Subcutaneous adipose tissue (tissue), 4 donors: ENCODE results near the gene RBM19. TPM values are rescaled to one million over a fixed set of nuclear protein-coding genes. Genes with fewer than 3 reads are reported as not detected.

Experiments used
- total RNA-seq, 4 donors: library from RNA; depleted of rRNA; stranded (reverse); fragments of >200 nt; gene quantifications; one replicate each; pipeline ENCODE4 v1.1.0, GENCODE V29; 2016
- TF ChIP-seq, protein P1 (sequence below): fragments of 450-650 bp; IDR thresholded peaks from one replicate; pipeline ENCODE4 v1.5.1; 2016; ENCODE audit warnings: low read depth, mild to moderate bottlenecking, control low read depth, antibody characterized with exemption, moderate library complexity

Gene RBM19
- total RNA-seq, 4 donors from 2014 or later = 19.2 to 54.4 (median 32.1) TPM

DNA sequence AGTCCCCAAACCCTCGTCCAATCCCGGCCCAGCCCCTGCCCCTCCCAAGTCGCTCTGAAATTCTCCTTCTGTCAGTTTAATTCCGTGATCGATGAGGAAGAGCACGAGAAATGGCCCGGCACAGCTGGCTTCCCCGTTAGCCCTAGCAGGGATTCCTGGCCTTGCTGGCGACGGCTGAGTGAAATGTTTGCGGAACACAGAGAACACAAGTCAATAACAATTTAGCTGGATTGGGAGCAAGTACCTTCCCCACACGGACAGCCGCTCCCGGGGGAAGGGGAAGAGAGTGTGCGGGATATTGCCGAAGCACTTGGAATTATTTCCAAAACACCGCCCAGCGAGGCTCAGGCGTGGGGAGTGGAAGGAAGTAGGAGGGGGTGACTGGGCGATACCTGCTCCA lies 134.6 kb downstream of the RBM19 start:
- TF ChIP-seq, protein P1, sequence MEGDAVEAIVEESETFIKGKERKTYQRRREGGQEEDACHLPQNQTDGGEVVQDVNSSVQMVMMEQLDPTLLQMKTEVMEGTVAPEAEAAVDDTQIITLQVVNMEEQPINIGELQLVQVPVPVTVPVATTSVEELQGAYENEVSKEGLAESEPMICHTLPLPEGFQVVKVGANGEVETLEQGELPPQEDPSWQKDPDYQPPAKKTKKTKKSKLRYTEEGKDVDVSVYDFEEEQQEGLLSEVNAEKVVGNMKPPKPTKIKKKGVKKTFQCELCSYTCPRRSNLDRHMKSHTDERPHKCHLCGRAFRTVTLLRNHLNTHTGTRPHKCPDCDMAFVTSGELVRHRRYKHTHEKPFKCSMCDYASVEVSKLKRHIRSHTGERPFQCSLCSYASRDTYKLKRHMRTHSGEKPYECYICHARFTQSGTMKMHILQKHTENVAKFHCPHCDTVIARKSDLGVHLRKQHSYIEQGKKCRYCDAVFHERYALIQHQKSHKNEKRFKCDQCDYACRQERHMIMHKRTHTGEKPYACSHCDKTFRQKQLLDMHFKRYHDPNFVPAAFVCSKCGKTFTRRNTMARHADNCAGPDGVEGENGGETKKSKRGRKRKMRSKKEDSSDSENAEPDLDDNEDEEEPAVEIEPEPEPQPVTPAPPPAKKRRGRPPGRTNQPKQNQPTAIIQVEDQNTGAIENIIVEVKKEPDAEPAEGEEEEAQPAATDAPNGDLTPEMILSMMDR = no peak

DNA sequence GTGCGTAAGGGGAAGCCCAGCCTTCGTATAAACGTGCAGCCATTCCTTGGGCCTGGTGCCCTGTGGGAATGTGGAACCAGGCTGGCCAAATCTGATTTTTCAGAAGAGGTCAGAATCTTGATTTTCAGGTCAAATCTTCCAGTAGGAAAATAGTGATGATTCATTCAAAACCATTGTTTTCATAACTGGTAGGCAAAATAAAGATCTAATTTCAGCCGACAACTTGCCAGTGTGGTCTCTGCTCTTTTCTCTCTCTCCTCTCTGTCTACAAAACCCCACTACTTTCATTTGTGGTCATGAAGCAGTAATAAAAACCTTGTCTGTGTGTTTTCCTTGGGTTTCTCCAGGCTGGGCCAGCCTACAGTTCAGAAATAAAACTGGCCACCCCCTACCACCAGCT lies 135.1 kb downstream of the RBM19 start:
- TF ChIP-seq, protein P1 = no peak

DNA sequence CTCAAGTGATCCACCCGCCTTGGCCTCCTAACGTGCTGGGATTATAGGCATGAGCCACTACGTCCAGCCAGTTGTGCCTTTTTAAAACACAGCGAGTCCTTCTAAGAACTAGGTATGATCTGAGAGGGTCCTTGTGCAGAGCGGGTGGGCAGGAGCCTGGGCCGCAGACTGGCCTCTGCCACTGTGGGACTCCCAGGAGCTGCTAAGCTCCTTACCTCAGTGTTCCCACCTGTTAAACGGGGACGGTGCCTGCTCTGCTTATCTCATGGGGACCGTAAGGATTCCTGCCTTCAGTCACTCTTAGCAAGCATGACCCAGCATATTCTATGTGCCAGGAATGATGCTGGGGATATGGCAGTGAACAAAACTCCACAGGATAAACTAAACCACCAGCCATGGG lies 136.9 kb downstream of the RBM19 start:
- TF ChIP-seq, protein P1 = no peak

DNA sequence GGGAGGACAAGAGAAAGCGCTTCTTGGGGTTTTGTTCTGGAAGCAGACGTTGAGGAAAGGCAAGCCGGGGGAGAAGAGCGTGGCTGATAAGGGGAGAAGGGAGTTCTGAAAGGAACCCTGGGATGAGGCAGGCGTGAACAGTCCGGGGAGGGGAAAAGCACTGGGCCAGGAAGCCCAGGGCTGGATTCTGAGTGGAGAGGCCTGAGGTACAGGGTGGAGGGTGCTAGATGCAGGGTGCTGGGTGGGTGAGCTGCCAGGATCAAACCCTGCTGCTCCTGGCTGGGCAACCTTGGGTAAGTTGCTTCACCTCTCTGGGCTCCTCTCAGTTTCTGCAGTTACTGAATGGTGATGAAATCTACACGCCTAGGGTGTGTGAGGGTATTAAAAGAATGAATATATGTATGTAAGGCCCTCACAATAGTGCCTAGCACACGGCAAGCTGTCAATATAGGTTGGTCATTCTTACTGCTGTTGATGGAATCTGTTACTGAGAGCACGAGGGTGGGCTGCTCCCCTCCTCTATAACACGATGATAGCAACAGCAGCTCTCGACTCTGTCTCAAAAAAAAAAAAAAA lies 138.5 kb downstream of the RBM19 start:
- TF ChIP-seq, protein P1 = no peak

DNA sequence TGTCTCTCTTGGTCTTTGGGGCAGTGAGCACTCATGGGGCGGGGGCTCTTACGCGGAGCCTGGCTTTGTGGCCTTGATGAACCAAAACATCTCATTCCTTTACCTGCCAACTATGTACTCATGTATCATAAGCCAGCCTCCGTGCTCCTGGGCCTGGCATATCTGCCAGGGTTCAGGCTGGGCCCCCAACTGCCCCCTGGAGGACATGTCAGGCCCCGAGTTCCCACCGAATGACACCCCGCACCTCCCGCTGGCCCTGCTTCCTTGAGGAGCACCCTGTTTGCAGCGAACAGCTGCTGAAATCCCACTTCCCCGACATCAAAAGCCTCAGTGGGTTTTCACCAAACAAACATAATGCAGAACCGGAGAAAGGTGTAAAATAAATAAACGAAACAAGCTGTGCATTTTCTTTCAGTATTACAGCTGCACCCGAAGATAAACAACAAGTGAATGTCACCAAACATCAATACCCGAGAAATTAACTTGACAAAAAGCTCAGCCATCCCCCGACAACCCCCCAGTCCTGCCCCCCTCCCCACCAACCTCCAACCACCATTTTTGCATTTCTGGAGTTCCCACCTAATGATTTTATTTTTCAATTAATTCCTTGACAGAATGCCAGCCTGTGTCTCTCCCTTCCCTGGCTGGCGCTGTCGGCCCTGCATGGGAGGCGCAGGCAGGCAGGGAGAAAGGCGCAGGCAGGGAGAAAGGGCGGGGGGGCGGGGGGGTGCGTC lies 139.2 kb downstream of the RBM19 start:
- TF ChIP-seq, protein P1 = no peak

DNA sequence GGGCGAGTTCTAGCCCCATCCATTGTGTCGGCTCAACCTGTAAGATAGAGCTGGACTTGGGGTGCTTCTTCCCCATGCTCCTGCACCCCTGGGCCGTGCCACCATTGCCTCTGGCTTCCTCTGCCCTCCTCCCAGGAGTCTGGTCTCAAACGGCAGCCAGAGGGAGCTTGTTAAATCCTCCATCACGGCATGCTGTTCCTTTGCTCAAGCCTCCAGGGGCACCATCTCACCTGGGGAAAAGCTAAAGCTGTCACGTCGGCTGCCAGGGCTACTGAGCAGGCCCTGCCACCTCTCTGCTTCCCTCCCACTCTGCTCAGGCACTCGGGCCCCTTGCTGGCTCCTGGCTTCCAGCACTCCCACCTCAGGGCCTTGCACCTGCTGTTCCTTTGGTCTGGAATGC lies 140.4 kb downstream of the RBM19 start:
- TF ChIP-seq, protein P1 = no peak

DNA sequence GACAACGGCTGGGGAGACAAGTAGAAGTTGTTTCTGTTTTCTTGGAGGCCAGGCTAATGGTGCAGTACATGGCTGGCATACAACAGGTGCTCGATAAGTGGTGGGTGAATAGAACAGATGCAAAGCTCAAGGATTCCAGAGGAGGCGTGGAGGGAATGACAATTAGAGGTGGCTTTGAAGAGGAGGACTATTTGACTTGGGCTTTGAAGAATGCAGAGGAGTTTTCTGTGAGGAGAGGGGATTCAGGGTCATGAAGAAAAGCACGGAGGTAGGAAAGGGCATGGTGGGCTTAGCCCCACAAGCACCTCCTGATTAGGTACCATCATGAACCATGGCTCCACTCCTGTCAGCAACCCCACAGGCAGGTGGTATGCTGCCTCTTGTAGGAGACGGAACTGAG lies 142.3 kb downstream of the RBM19 start:
- TF ChIP-seq, protein P1 = no peak
